Left lung (tissue), 10 donors: ENCODE data around the gene PLCB3. TPM values are rescaled to one million over a fixed set of nuclear protein-coding genes. Genes with fewer than 3 reads are reported as not detected.

Experiments used
- ATAC-seq: fragments of 200-7000 bp; cut with Tn5 transposase; one replicate; pipeline ENCODE4 v1.9.1; 2020; ENCODE audit warnings: moderate library complexity
- DNase-seq, 4 donors: peaks; one replicate each; pipeline ENCODE4 v3.0.0-alpha.2; 2013 to 2020
- H3K27ac ChIP-seq, 2 donors: fragments of 200-600 bp; sonication (generic) in 1 of 2; one replicate each; pipeline versions ENCODE4 v1.5.0 to v1.8.0; 2020 to 2021
- H3K27me3 ChIP-seq, 2 donors: fragments of 200-600 bp; sonication (generic) in 1 of 2; one replicate each; pipeline versions ENCODE4 v1.5.0 to v1.8.0; 2020 to 2021
- H3K36me3 ChIP-seq, 2 donors: fragments of 200-600 bp; sonication (generic) in 1 of 2; one replicate each; pipeline versions ENCODE4 v1.5.0 to v1.8.0; 2020 to 2021
- H3K4me1 ChIP-seq, 2 donors: fragments of 200-600 bp; one replicate each; pipeline ENCODE4 v1.8.0; 2021
- H3K4me3 ChIP-seq, 2 donors: fragments of 200-600 bp; sonication (generic) in 1 of 2; one replicate each; pipeline versions ENCODE4 v1.5.0 to v1.8.0; 2020 to 2021; ENCODE audit warnings: mild to moderate bottlenecking in 1 of 2
- H3K9me3 ChIP-seq, 2 donors: fragments of 200-600 bp; sonication (generic) in 1 of 2; one replicate each; pipeline versions ENCODE4 v1.5.0 to v1.8.0; 2020 to 2021
- intact Hi-C, 2 donors: fragments of 100-400 bp; cut with DNase I; formaldehyde crosslinking; loops; one replicate each; pipeline versions ENCODE4 v1.11.2 to v1.14.2; 2022
- polyA plus RNA-seq, 6 donors: library from polyadenylated mRNA; unstranded; fragments of 120-200 nt; gene quantifications; one replicate each; pipeline ENCODE4 v1.2.1, GENCODE V29; 2013; ENCODE audit not compliant: insufficient read length in 6 of 6
- total RNA-seq, 2 donors: library from RNA; stranded (reverse); fragmentation: NEBNext Ultra II Directional; extraction: Animal tissue kit (Norgen Biotek cat#: 25700); gene quantifications; one replicate each; pipeline ENCODE4 v1.2.1, GENCODE V29; 2021
- TF ChIP-seq, protein P1 (sequence below), 2 donors: fragments of 200-600 bp; sonication (generic) in 1 of 2; IDR thresholded peaks; one replicate each; pipeline versions ENCODE4 v1.5.0 to v1.8.0; 2021; ENCODE audit warnings: antibody characterized with exemption in 2 of 2
- donor health status: DM: no; HTN: yes; CAD: no.
- donor health status: DM: no; HTN: no; CAD: no.

The PLCB3 gene
- total and polyA plus RNA-seq, 8 donors, result 18.9 to 42.7 (median 21.9) TPM

DNA sequence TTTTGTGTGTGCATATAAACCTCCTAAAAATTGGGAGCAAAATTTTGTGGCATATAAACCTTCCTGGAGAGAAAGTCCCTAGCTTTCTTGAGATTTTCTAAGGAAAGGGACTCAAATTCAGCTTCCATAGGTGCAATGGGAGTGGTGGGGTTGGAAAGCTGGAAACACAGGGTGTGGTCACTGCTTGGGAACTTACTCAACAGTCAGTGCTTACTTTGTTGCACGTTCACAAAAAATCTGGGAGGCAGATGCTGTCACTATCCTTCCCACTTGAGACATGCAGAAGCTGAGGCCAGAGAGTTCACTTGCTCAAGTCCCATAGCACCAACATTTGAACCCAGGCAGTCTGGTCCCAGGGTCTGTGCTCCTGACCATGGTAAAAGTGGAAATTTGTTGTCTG, 44.9 kb downstream of the PLCB3 start:
- no peak for ATAC-seq
- intact Hi-C loops, result no loop called here
- TF ChIP-seq, protein P1, sequence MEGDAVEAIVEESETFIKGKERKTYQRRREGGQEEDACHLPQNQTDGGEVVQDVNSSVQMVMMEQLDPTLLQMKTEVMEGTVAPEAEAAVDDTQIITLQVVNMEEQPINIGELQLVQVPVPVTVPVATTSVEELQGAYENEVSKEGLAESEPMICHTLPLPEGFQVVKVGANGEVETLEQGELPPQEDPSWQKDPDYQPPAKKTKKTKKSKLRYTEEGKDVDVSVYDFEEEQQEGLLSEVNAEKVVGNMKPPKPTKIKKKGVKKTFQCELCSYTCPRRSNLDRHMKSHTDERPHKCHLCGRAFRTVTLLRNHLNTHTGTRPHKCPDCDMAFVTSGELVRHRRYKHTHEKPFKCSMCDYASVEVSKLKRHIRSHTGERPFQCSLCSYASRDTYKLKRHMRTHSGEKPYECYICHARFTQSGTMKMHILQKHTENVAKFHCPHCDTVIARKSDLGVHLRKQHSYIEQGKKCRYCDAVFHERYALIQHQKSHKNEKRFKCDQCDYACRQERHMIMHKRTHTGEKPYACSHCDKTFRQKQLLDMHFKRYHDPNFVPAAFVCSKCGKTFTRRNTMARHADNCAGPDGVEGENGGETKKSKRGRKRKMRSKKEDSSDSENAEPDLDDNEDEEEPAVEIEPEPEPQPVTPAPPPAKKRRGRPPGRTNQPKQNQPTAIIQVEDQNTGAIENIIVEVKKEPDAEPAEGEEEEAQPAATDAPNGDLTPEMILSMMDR (IDR thresholded peaks at IDR 0.05), result no peak
- Histone ChIP-seq H3K4me3 (no peak overlapping the region), H3K9me3 (no peaks in the 10 kb centered on the region), H3K27me3 (peaks cover 66 to 98% of the 10 kb centered on the region in 2 donors), H3K36me3 (no peaks in the 10 kb centered on the region), H3K4me1 (peaks cover 21 to 37% of the 10 kb centered on the region in 2 donors), H3K27ac (no peak overlapping the region)
- DNase-seq, result no peak

DNA sequence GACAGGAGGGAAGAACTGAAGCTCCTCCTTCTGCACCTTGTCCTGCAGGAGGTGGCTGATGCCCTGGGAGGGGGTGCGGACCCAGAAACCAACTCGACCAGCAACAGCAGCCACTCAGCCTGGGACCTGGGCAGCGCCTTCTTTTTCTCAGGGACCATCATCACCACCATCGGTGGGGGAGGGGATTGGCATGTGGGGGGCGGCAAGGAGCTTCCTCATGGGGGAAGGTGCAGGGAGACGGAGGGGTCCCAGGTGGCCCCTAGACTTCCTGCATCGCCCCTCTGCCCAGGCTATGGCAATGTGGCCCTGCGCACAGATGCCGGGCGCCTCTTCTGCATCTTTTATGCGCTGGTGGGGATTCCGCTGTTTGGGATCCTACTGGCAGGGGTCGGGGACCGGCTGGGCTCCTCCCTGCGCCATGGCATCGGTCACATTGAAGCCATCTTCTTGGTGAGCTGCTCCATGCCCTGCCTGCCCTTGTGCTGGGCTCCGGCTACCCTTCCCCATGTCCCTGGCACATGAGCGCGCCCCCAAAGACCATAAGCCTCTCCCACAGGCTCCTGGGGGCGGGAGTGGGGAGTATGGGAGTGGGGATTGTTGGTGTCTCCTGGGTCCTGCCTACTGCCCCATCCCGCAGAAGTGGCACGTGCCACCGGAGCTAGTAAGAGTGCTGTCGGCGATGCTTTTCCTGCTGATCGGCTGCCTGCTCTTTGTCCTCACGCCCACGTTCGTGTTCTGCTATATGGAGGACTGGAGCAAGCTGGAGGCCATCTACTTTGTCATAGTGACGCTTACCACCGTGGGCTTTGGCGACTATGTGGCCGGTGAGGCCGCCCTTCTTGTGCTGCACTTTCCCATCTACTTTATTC, 45.7 kb downstream of the PLCB3 start:
- peaks cover 18 to 32% of the 10 kb centered on the region in 2 donors for H3K4me1 ChIP-seq
- TF ChIP-seq, protein P1 (IDR thresholded peaks at IDR 0.05), result no peak
- H3K9me3 ChIP-seq, result no peaks in the 10 kb centered on the region
- no peak for DNase-seq
- H3K27ac ChIP-seq, result no peak overlapping the region
- H3K27me3 ChIP-seq, result peaks cover 58 to 90% of the 10 kb centered on the region in 2 donors
- H3K4me3 ChIP-seq, result no peak overlapping the region
- intact Hi-C loops, result no loop called here
- no peaks in the 10 kb centered on the region for H3K36me3 ChIP-seq
- ATAC-seq, result no peak

DNA sequence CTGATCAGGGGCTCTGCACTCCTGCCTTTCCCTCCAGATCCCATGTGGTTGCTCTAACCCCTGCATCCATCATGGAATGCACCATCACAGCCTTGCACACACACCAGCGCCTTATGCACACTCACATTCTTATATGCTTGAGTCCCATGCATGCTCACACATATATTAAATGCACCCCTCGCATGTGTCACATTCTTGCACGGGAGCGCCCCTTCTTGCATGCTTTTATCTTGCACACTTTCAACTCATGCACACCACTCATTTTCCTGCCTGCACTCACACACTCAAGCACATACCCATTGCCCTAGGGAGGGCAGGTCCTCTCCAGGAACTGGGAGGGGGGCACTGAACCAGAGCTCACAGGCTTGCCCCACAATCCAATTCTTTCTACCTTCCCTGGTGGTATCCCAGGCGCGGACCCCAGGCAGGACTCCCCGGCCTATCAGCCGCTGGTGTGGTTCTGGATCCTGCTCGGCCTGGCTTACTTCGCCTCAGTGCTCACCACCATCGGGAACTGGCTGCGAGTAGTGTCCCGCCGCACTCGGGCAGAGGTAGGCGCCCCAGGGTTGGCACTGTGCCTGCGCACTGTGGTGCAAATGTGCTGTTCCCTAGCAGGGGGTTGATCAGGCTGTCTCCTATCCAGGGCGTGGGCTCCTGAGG, 46.5 kb downstream of the PLCB3 start:
- Histone ChIP-seq H3K9me3 (no peaks in the 10 kb centered on the region), H3K4me3 (no peak overlapping the region), H3K27me3 (peaks cover 50 to 82% of the 10 kb centered on the region in 2 donors), H3K36me3 (no peaks in the 10 kb centered on the region), H3K27ac (no peak overlapping the region), H3K4me1 (peaks cover 15 to 26% of the 10 kb centered on the region in 2 donors)
- TF ChIP-seq, protein P1 (IDR thresholded peaks at IDR 0.05), result no peak
- intact Hi-C loops, result no loop called here
- ATAC-seq, result no peak
- DNase-seq, result no peak

DNA sequence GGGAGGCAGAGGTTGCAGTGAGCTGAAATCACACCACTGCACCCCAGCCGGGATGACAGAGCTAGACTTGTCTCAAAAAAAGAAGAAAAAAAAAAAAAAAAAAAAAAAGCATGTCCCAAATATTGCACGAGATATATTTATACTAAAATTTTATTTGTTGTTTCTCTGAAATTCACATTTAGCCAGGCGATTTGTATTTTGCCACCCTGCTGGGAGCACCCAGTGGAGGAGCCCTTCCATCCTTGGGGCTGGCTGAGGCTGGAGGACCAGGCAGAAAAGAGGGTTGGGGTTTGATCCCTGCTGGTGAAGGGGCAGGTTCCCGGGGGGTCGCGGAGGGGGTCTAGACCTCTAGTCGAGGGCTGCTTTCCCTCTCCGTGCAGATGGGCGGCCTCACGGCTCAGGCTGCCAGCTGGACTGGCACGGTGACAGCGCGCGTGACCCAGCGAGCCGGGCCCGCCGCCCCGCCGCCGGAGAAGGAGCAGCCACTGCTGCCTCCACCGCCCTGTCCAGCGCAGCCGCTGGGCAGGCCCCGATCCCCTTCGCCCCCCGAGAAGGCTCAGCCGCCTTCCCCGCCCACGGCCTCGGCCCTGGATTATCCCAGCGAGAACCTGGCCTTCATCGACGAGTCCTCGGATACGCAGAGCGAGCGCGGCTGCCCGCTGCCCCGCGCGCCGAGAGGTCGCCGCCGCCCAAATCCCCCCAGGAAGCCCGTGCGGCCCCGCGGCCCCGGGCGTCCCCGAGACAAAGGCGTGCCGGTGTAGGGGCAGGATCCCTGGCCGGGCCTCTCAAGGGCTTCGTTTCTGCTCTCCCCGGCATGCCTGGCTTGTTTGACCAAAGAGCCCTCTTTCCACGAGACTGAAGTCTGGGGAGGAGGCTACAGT, 47.9 kb downstream of the PLCB3 start:
- TF ChIP-seq, protein P1 (IDR thresholded peaks at IDR 0.05), result no peak
- Histone ChIP-seq H3K9me3 (no peaks in the 10 kb centered on the region), H3K4me3 (peak overlapping the region; percentile 10 to 39), H3K4me1 (peaks cover 19 to 32% of the 10 kb centered on the region in 2 donors), H3K36me3 (no peaks in the 10 kb centered on the region), H3K27me3 (peaks cover 42 to 68% of the 10 kb centered on the region in 2 donors), H3K27ac (no peak overlapping the region)
- ATAC-seq, result peak; percentile 45
- DNase-seq, result peak in 2 of 4 donors; percentile 72 to 90
- intact Hi-C loops, result no loop called here
